GM08714 (cell line): ENCODE data around the gene C12orf76.
"Not testable (repeated sequence)": the region's sequence is repeated elsewhere in the genome, so short reads cannot be mapped to it uniquely, and the experiment has no call there.

Experiments used
- H3K4me3 ChIP-seq: fragments of 200-500 bp; sonication (Bioruptor generic); 2 replicates; pipeline ENCODE4 v1.5.1; 2014; ENCODE audit warnings: mild to moderate bottlenecking, low read length, inconsistent platforms
- ZNF274 ChIP-seq: IDR thresholded peaks from 2 replicates; pipeline ENCODE4 v1.6.1; 2012; ENCODE audit warnings: mild to moderate bottlenecking, low read depth, low read length

Gene C12orf76

DNA sequence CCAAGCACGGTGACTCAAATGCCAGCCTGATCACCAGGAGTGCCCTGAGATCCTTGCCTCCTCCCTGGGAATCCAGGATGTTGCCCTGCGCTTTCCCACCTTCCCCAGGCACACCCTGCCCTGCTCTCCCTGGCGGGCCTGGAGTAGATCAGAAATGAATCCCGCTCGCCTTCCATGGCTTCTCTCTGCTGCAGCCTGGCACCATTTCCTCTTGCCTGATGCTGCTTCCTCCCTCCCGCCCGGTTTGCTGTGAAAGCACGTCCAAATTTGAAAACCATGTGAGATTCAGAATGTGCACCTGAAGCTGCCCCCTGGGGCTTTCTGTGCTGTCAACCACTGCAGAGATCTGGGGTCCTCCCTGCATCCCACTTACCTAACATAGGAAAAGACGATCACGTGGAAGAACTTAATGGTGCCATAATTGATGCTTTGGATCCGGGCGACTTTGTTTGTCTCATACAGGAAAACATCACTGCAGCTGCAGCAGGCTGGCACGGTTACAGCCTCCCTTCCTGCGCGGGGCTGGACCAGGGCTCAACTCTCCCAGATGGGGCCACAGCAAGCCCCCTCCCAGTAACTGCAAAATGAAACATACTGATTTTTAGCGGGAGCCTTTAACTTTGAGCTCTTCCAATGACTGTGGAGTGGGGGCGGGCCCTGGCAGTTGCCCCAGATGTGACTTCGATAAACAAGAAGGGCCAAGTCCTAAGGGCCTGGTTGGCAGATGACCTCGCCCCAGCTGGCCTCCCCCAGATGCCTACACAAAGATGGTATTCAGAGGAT, 24.9 kb upstream of the C12orf76 start:
- H3K4me3 ChIP-seq, result peak overlapping the region; percentile 26; the same call in 1 of the 2 replicates
- no peak for TF ChIP-seq ZNF274

GRCh38 chr12:110072636-110073035, 24.3 kb upstream of the C12orf76 start:
- not testable (repeated sequence) for H3K4me3 ChIP-seq

DNA sequence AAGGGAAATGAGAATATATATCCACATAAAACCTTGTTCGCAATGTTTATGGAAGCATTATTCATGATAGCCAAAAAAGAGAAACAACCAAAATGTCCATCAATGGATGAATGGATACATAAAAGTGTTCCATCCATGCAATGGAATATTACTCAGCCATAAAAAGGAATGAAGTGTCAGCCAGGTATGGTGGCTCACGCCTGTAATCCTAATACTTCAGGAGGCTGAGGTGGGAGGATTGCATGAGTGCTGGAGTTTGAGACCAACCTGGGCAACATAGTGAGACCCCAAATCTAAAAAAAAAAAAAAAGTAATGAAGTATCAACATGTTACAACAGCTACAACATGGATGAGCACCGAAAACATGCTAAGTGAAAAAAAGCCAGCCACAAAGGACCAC, 23.6 kb upstream of the C12orf76 start:
- no peak for TF ChIP-seq ZNF274
- H3K4me3 ChIP-seq, result no peak overlapping the region

GRCh38 chr12:110071504-110071903, 23.2 kb upstream of the C12orf76 start:
- no peak for TF ChIP-seq ZNF274
- H3K4me3 ChIP-seq, result no peak overlapping the region

DNA sequence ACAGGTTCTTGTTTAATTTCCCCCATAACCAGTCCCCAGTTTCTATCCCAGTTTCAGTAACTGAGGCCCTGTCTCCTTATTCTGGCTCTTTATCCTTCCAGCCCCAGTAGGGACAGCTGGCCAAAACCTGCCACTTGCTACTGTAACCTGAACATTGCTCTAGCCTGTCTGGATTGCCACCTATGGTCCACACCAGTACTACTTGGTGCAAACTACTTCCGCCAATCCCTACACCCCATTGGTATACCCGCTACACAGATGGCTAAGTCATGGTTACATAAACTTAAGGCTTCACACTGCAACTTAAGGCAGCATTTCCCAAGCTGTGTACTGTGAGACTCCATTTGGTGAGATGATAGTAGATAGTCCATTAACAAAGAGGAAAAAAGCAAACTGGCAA, 20.3 kb upstream of the C12orf76 start:
- no peak for TF ChIP-seq ZNF274
- H3K4me3 ChIP-seq, result no peak overlapping the region

DNA sequence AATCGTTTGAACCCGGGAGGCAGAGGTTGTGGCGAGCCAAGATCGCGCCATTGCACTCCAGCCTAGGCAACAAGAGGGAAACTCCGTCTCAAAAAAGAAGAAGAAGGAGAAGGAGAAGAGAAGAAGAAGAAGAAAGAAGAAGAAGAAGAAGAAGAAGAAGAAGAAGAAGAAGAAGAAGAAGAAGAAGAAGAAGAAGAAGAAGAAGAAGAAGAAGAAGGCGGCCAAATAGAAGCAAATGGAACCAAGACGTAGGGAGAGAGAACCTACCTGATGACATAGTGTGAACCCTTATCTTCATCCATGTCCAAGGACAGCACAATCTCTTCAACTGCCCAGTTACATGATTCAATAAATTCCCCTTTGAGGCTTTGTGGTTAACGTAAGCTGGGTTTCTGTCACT, 19.8 kb upstream of the C12orf76 start:
- H3K4me3 ChIP-seq, result not testable (repeated sequence)

DNA sequence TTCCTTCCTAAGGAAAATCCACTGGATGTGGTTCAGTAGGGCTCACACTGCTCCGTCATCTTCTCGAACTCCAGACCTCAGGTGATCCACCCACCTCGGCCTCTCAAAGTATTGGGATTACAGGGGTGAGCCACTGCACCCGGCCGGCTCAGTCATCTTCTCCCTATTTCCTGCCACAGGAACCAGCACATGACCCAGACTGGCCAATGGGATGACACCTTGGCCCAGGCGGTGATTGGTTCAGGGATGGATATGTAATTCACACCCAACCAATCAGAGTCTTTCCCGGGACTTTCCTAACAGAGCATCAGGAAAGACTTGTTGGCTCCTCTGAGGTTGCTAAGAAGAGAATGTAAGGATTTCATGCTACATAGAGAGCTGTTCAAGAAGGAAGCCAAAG, 19.2 kb upstream of the C12orf76 start:
- TF ChIP-seq ZNF274, result no peak
- no peak overlapping the region for H3K4me3 ChIP-seq

GRCh38 chr12:110065540-110065939, 17.2 kb upstream of the C12orf76 start:
- H3K4me3 ChIP-seq, result no peak overlapping the region

GRCh38 chr12:110062241-110062640, 13.9 kb upstream of the C12orf76 start:
- H3K4me3 ChIP-seq, result no peak overlapping the region
- no peak for TF ChIP-seq ZNF274

More at GRCh38 chr12:110065540-110065939, 17.2 kb upstream of the C12orf76 start:
- no peak for TF ChIP-seq ZNF274

- no peak for TF ChIP-seq ZNF274
Observed at GRCh38 chr12:110059651-110060000, 11.3 kb upstream of the C12orf76 start.

GRCh38 chr12:110058875-110059615, 10.7 kb upstream of the C12orf76 start:
- no peak for TF ChIP-seq ZNF274
- no peak overlapping the region for H3K4me3 ChIP-seq

More at GRCh38 chr12:110059651-110060000, 11.3 kb upstream of the C12orf76 start:
- no peak overlapping the region for H3K4me3 ChIP-seq

DNA sequence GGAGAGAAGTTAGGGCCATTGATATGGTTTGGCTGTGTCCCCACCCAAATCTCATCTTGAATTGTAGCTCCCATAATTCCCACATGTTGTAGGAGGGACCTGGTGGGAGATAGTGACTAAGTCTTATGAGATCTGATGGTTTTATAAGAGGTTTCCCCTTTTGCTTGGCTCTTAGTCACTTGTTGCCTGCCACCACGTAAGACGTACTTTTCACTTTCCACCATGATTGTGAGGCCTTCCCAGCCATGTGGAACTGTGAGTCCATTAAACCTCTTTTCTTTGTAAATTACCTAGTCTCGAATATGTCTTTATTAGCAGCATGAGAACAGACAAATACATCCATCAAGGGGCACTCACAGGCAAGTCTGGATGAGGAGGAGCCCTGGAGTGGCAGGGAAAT, 8.3 kb upstream of the C12orf76 start:
- not testable (repeated sequence) for H3K4me3 ChIP-seq

GRCh38 chr12:110055375-110056352, 7.3 kb upstream of the C12orf76 start:
- H3K4me3 ChIP-seq, result not testable (repeated sequence)

- no peak overlapping the region for H3K4me3 ChIP-seq
- no peak for TF ChIP-seq ZNF274
Observed at GRCh38 chr12:110050927-110051326, 2.6 kb upstream of the C12orf76 start.

DNA sequence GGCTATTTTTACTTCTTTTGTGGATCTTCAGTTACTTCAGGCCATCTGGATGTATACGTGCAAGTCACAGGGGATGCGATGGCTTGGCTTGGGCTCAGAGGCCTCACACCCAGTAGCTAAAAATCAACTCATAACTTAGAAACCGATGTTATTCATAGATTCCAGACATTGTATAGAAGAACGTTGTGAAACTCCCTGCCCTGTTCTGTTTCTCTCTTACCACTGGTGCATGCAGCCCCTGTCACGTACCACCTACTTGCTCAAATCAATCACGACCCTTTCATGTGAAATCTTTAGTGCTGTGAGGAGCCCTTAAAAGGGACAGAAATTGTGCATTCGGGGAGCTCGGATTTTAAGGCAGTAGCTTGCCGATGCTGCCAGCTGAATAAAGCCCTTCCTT, 1.3 kb upstream of the C12orf76 start:
- not testable (repeated sequence) for H3K4me3 ChIP-seq

GRCh38 chr12:110049034-110049433, 712 bp upstream of the C12orf76 start:
- peak overlapping the region; percentile 77 for H3K4me3 ChIP-seq
